PFSK-1 (cell line): Measurements from ENCODE around the gene INAVA.

ENCODE experiments used
- FOXP2 ChIP-seq: optimal IDR thresholded peaks from 2 replicates; pipeline ENCODE3; 2011; ENCODE audit warnings: borderline replicate concordance, control low read depth, inconsistent platforms; ENCODE audit not compliant: insufficient read depth; ENCODE audit errors: extremely low read length, extremely low read depth
- POLR2AphosphoS5 ChIP-seq: IDR thresholded peaks from 2 replicates; pipeline ENCODE4 v1.6.1; 2012; ENCODE audit warnings: low read depth, mild to moderate bottlenecking, control low read depth, low read length, moderate library complexity
- SIN3A ChIP-seq: IDR thresholded peaks from 2 replicates; pipeline ENCODE4 v1.6.1; 2012; ENCODE audit warnings: mild to moderate bottlenecking, low read length, moderate library complexity, borderline replicate concordance; ENCODE audit not compliant: insufficient read depth
- TAF1 ChIP-seq: IDR thresholded peaks from 2 replicates; pipeline ENCODE4 v1.6.1; 2012; ENCODE audit warnings: low read length, control low read depth, borderline replicate concordance; ENCODE audit not compliant: insufficient read depth
- TF ChIP-seq, protein P1 (sequence below), 2 experiments: IDR thresholded peaks; 2 replicates each; pipeline versions ENCODE4 v1.6.1 to v1.8.0; 2011 to 2012; ENCODE audit warnings: low read depth in 2 of 2, low read length in 2 of 2, control low read depth in 1 of 2, inconsistent platforms in 1 of 2, mild to moderate bottlenecking in 1 of 2, moderate library complexity in 1 of 2; ENCODE audit not compliant: insufficient read depth in 1 of 2

The INAVA gene

DNA sequence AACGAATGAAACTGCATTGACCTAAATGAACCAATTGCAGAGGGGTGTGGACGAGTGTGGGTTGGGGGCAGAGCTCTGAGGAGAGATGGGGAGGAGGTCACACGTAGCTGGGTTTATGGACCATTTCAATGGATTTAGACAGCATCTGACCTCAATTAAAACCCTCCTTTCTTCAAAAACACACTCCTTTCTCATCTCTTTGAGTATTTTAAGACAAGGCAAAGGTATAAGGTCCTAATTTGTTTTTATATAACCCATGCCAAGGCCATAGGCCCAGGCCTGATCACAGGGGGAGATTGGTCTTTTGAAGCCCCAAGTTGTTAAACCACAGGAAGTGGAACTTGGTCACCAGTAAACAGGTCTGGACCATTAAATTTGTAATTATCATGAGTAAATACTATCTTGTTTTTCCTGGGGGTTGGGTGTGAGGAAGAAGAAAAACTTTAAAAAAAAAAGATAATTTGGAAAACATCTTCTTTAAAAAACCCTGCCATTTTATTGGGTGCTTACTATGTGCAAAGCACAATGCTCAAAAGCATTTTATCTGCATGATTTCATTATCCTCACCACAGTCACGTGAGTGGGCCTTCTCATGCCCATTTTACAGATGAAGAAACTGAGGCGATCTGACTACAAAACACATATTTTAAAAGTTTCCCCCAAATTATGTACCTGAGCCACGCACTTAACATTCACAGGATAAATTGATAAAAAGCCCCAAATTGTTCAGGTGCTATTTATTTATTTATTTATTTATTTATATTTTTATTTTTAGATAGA, 8.9 kb upstream of the INAVA start:
- TF ChIP-seq TAF1 = no peak
- TF ChIP-seq POLR2AphosphoS5 = no peak
- TF ChIP-seq, protein P1, sequence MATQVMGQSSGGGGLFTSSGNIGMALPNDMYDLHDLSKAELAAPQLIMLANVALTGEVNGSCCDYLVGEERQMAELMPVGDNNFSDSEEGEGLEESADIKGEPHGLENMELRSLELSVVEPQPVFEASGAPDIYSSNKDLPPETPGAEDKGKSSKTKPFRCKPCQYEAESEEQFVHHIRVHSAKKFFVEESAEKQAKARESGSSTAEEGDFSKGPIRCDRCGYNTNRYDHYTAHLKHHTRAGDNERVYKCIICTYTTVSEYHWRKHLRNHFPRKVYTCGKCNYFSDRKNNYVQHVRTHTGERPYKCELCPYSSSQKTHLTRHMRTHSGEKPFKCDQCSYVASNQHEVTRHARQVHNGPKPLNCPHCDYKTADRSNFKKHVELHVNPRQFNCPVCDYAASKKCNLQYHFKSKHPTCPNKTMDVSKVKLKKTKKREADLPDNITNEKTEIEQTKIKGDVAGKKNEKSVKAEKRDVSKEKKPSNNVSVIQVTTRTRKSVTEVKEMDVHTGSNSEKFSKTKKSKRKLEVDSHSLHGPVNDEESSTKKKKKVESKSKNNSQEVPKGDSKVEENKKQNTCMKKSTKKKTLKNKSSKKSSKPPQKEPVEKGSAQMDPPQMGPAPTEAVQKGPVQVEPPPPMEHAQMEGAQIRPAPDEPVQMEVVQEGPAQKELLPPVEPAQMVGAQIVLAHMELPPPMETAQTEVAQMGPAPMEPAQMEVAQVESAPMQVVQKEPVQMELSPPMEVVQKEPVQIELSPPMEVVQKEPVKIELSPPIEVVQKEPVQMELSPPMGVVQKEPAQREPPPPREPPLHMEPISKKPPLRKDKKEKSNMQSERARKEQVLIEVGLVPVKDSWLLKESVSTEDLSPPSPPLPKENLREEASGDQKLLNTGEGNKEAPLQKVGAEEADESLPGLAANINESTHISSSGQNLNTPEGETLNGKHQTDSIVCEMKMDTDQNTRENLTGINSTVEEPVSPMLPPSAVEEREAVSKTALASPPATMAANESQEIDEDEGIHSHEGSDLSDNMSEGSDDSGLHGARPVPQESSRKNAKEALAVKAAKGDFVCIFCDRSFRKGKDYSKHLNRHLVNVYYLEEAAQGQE (IDR thresholded peaks at IDR 0.05; ENCODE audit: insufficient read depth in 1 of 2, low read depth in 2 of 2, low read length in 2 of 2) = no peak
- no peak for TF ChIP-seq SIN3A
- TF ChIP-seq FOXP2 = no peak

DNA sequence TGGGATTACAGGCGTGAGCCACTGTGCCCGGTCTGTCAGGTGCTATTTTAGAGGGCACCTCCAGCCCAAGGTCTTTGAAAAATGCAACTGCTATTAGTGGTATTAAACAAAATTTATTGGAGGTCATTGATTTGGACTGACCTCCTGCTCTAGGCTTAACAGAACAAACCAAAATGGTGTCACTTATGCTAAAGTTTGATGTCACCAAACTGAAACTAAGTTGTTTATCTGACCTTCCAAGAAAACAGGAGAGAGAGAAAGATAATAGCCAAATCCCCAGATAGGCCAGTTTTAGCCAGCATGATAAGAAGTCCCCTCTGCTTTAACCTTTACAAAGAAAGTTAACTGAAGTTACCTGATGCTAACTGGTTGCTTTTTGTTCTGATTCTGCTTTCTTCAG, 8.1 kb upstream of the INAVA start:
- TF ChIP-seq FOXP2 (no peak), TAF1 (no peak), SIN3A (no peak), POLR2AphosphoS5 (no peak)

DNA sequence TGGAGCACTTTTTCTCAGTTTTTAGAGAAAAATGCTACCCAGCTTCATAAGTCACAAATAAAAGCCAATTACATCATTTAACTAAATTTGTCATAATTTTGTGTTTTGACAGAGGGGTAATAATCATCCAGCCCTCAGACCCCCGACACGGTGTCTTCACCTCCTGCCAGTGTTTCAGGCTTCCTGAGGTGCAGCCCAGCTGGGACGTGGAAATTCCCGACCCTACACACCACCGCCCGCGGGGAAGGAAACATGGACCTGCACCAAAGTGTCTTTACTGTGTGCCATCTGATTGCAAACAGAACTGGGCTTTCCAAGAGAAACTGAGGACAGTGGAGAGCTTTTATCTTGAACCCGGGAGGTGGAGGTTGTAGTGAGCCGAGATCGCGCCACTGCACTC, 7.7 kb upstream of the INAVA start:
- TF ChIP-seq FOXP2 (no peak), TAF1 (no peak), SIN3A (no peak), POLR2AphosphoS5 (no peak)
- TF ChIP-seq, protein P1 (IDR thresholded peaks at IDR 0.05; ENCODE audit: insufficient read depth in 1 of 2, low read depth in 2 of 2, low read length in 2 of 2) = no peak

DNA sequence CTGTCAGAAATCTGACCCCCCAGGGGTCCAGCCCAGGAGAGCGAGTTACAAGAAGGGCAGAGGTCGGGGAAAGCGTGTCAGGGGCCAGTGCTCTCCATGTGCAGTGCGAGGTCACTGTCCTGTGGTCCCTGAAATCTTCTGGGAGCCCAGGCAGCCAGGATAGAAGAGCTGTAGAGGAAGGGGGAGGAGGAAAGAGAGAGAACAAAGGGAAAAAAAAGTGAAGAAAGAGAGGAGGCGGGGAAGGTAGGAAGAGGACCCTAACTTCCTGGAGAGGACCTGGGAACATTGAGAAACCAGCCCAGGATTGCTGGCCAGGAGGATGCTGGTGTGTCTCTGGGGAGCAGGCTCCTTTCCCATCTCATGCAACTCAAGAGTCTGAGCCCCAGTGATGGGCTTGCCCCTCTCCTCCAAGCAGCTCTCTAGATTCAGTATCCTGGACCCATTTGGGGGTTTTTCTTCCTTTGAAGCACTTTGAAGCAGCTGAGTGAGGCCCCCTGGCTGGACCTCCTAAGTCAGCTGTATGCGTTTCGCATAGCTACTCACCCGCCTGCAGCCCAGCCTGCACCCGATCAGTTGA, 6.8 kb upstream of the INAVA start:
- TF ChIP-seq SIN3A = no peak
- TF ChIP-seq TAF1 = no peak

DNA sequence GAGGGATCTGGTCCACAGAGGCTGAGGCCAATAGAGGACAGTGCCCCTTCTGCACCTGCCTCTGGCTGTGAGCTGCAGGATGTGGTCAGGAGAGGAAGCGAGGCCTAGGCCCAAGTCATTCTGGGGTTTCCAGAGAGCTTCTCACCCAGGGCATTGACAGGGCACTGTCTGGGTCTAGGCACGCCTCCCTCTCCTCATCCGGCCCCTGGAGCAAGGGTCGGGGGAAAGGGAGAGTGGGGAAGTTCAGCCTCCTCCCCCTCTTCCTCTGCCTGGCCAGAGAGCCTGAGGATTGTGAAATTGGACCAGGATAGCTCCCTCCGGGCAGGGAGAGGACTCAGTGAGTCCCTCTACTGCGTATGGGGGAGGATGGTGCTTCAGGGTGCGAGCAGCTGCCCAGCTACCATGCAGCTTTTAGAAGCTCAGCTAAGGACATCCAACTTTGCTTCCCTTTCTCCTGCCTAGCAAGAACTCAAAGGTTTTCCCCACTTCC, 6.3 kb upstream of the INAVA start:
- TF ChIP-seq, protein P1 (IDR thresholded peaks at IDR 0.05; ENCODE audit: insufficient read depth in 1 of 2, low read depth in 2 of 2, low read length in 2 of 2) = no peak
- TF ChIP-seq FOXP2 (no peak), TAF1 (no peak), POLR2AphosphoS5 (no peak), SIN3A (no peak)

DNA sequence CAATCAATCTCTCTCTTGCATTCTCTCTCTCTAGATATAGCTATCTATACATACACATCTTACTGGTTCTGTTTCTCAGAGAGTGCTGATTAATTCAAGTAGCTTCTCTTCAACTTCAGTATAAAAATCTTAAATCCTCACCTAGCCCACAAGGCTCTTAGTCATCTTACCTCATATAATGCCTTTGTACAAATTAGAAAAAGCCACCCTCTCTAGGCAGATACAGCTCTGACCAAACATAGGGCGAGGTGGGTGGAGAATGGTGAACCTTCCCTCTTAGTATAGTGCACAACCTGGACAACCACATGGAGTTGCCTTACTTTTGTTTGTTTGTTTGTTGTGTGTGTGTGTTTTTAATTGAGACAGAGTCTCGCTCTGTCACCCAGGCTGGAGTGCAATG, 5.1 kb upstream of the INAVA start:
- TF ChIP-seq POLR2AphosphoS5 (no peak), SIN3A (no peak), FOXP2 (no peak), TAF1 (no peak)
- TF ChIP-seq, protein P1 (IDR thresholded peaks at IDR 0.05; ENCODE audit: insufficient read depth in 1 of 2, low read depth in 2 of 2, low read length in 2 of 2) = no peak
